Thymus (tissue), 11 donors: ENCODE results near the gene SLC26A3. TPM values are rescaled to one million over a fixed set of nuclear protein-coding genes. Genes with fewer than 3 reads are reported as not detected.

Experiments
- DNase-seq, 9 donors: peaks; one replicate each; pipeline ENCODE4 v3.0.0-alpha.2; 2013; ENCODE audit warnings: low spot score in 9 of 9, low read depth in 6 of 9, missing footprints in 1 of 9
- H3K27ac ChIP-seq, 2 donors: one replicate each; pipeline ENCODE4 v1.5.1; 2013; ENCODE audit warnings: control low read depth in 1 of 2, low read depth in 1 of 2, low read length in 1 of 2, mild to moderate bottlenecking in 1 of 2, moderate library complexity in 1 of 2
- H3K27me3 ChIP-seq, 2 donors: one replicate each; pipeline ENCODE4 v1.5.1; 2013; ENCODE audit warnings: low read length in 1 of 2; ENCODE audit not compliant: control insufficient read depth in 2 of 2, insufficient read depth in 1 of 2
- H3K36me3 ChIP-seq, 2 donors: one replicate each; pipeline ENCODE4 v1.5.1; 2013; ENCODE audit warnings: low read length in 1 of 2, mild to moderate bottlenecking in 1 of 2, moderate library complexity in 1 of 2; ENCODE audit not compliant: control insufficient read depth in 2 of 2, insufficient read depth in 2 of 2
- H3K4me1 ChIP-seq, 2 donors: one replicate each; pipeline ENCODE4 v1.5.1; 2013; ENCODE audit warnings: low read length in 2 of 2; ENCODE audit not compliant: control insufficient read depth in 2 of 2, insufficient read depth in 2 of 2
- H3K4me3 ChIP-seq, 2 donors: one replicate each; pipeline ENCODE4 v1.5.1; 2013; ENCODE audit warnings: low read length in 2 of 2, control low read depth in 1 of 2, mild to moderate bottlenecking in 1 of 2
- H3K9me3 ChIP-seq, 2 donors: one replicate each; pipeline ENCODE4 v1.5.1; 2013; ENCODE audit warnings: low read length in 1 of 2, mild to moderate bottlenecking in 1 of 2; ENCODE audit not compliant: control insufficient read depth in 2 of 2, insufficient read depth in 1 of 2
- WGBS: extraction: QIAGEN DNeasy Blood & Tissue Kit; methylation state at CpG from one replicate; pipeline ENCODE4 v1.1.7; 2013; 5-methylcytosine and 5-hydroxymethylcytosine counted together
- polyA plus RNA-seq: library from polyadenylated mRNA; stranded (reverse); fragments of 200-250 nt; gene quantifications from one replicate; pipeline ENCODE4 v1.2.3, GENCODE V29; 2013
- total RNA-seq: library from RNA; stranded (reverse); fragments of 120-200 nt; gene quantifications from one replicate; pipeline ENCODE4 v1.2.4, GENCODE V29; 2013
- donor health status: healthy.

The SLC26A3 gene
- total and polyA plus RNA-seq, 2 donors, result 0.09 to 0.11 TPM

- no peak for DNase-seq
- no peaks in the 10 kb centered on the region for H3K9me3 ChIP-seq
- no peak overlapping the region for H3K27ac ChIP-seq
- no peaks in the 10 kb centered on the region for H3K27me3 ChIP-seq
- no peaks in the 10 kb centered on the region for H3K36me3 ChIP-seq
- WGBS, result 98% methylated on average over 4 of the region's 4 CpGs
- H3K4me1 ChIP-seq, result no peaks in the 10 kb centered on the region
- no peak overlapping the region for H3K4me3 ChIP-seq
Observed at GRCh38 chr7:107718456-107719193, 84.4 kb downstream of the SLC26A3 start.

- no peaks in the 10 kb centered on the region for H3K4me1 ChIP-seq
- H3K27ac ChIP-seq, result no peak overlapping the region
- no peak overlapping the region for H3K4me3 ChIP-seq
- no peak for DNase-seq
- H3K36me3 ChIP-seq, result no peaks in the 10 kb centered on the region
- no peaks in the 10 kb centered on the region for H3K27me3 ChIP-seq
- H3K9me3 ChIP-seq, result no peaks in the 10 kb centered on the region
- 95% methylated on average over 6 of the region's 6 CpGs for WGBS
Observed at GRCh38 chr7:107715531-107715930, 87.5 kb downstream of the SLC26A3 start.

Other genes with a start within 250 kb of the SLC26A3 start
- 25.2 TPM for gene COG5, start 239.3 kb downstream of the SLC26A3 start, total RNA-seq
- 8.7 TPM for gene COG5, start 239.3 kb downstream of the SLC26A3 start, polyA plus RNA-seq
- 7.6 TPM for gene DUS4L, start 239.3 kb downstream of the SLC26A3 start, total RNA-seq
- gene DUS4L, start 239.3 kb downstream of the SLC26A3 start, polyA plus RNA-seq, result 7.8 TPM
- gene BCAP29, start 223.0 kb downstream of the SLC26A3 start, total RNA-seq, result 22.2 TPM
- gene BCAP29, start 223.0 kb downstream of the SLC26A3 start, polyA plus RNA-seq, result 25.4 TPM
- 0.14 TPM for gene SLC26A4, start 142.4 kb downstream of the SLC26A3 start, total RNA-seq
- gene SLC26A4, start 142.4 kb downstream of the SLC26A3 start, polyA plus RNA-seq, result 0.39 TPM
- 15.3 TPM for gene CBLL1, start 59.1 kb downstream of the SLC26A3 start, total RNA-seq
- gene CBLL1, start 59.1 kb downstream of the SLC26A3 start, polyA plus RNA-seq, result 13.3 TPM
- gene DLD, start 88.0 kb upstream of the SLC26A3 start, total RNA-seq, result 42.4 TPM
- 44.2 TPM for gene DLD, start 88.0 kb upstream of the SLC26A3 start, polyA plus RNA-seq
- 33.4 TPM for gene LAMB1, start 199.9 kb upstream of the SLC26A3 start, total RNA-seq
- gene LAMB1, start 199.9 kb upstream of the SLC26A3 start, polyA plus RNA-seq, result 251 TPM